ENCODE measurements around the gene CACNG8.

DNA sequence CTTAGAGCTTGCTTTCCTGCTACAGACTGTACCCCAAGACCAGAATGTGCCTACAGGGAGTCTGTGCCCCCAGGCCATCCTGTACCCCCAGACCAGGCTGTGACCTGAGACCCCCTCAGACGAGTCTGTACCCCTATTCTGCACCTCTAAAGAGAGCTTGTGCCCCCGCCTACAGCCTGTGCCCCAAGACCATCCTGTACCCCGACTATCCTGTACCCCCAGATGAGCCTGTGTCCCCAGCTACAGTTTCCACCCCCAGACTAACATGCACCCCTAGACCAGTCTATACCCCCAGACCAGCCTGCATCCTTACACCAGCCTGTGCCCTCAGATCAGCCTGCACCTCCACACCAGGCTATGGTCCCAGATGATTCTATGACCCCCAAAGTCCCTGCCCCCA lies 30.7 kb downstream of the CACNG8 start:
- no peak for TF ChIP-seq EZH2phosphoT487 (IDR thresholded peaks at IDR 0.05; ENCODE audit: borderline replicate concordance)
- TF ChIP-seq, protein P1, sequence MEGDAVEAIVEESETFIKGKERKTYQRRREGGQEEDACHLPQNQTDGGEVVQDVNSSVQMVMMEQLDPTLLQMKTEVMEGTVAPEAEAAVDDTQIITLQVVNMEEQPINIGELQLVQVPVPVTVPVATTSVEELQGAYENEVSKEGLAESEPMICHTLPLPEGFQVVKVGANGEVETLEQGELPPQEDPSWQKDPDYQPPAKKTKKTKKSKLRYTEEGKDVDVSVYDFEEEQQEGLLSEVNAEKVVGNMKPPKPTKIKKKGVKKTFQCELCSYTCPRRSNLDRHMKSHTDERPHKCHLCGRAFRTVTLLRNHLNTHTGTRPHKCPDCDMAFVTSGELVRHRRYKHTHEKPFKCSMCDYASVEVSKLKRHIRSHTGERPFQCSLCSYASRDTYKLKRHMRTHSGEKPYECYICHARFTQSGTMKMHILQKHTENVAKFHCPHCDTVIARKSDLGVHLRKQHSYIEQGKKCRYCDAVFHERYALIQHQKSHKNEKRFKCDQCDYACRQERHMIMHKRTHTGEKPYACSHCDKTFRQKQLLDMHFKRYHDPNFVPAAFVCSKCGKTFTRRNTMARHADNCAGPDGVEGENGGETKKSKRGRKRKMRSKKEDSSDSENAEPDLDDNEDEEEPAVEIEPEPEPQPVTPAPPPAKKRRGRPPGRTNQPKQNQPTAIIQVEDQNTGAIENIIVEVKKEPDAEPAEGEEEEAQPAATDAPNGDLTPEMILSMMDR (conservative IDR thresholded peaks at IDR 0.05; ENCODE audit: low read length) = no peak

Data from Loucy (cell line).